Gastrocnemius medialis (tissue), 4 donors: ENCODE data around the gene KMT2B. TPM values are rescaled to one million over a fixed set of nuclear protein-coding genes. Genes with fewer than 3 reads are reported as not detected.

Source experiments
- ATAC-seq, 2 donors: fragments of 150-250 bp; one replicate each; pipeline ENCODE4 v1.9.1; 2016
- DNase-seq, 2 donors: peaks; one replicate each; pipeline ENCODE4 v3.0.0-alpha.2; 2019
- H3K27ac ChIP-seq, 4 donors: fragments of 200-600 bp; sonication (generic); 1 replicate in 1 of 4; 2 replicates in 3 of 4; pipeline ENCODE4 v1.5.1; 2016 to 2018; ENCODE audit warnings: mild to moderate bottlenecking in 2 of 4, moderate library complexity in 1 of 4
- H3K27me3 ChIP-seq, 3 donors: fragments of 200-600 bp; sonication (generic) in 2 of 3; 1 replicate in 1 of 3; 2 replicates in 2 of 3; pipeline versions ENCODE4 v1.5.1 to v1.6.0; 2016 to 2019; ENCODE audit warnings: mild to moderate bottlenecking in 1 of 3, moderate library complexity in 1 of 3
- H3K36me3 ChIP-seq, 2 donors: fragments of 200-600 bp; sonication (generic) in 1 of 2; one replicate each; pipeline ENCODE4 v1.5.1; 2017 to 2018
- H3K4me1 ChIP-seq, 2 donors: fragments of 200-600 bp; sonication (generic) in 1 of 2; one replicate each; pipeline ENCODE4 v1.5.1; 2016 to 2017; ENCODE audit warnings: mild to moderate bottlenecking in 2 of 2
- H3K4me3 ChIP-seq, 4 donors: fragments of 200-600 bp; sonication (generic) in 3 of 4; 1 replicate in 1 of 4; 2 replicates in 3 of 4; pipeline ENCODE4 v1.5.1; 2016 to 2019; ENCODE audit warnings: mild to moderate bottlenecking in 2 of 4
- H3K9me3 ChIP-seq, 3 donors: fragments of 200-600 bp; sonication (generic) in 2 of 3; 1 replicate in 1 of 3; 2 replicates in 2 of 3; pipeline ENCODE4 v1.5.1; 2016 to 2019
- POLR2A ChIP-seq, 2 donors: fragments of 450-650 bp; IDR thresholded peaks; one replicate each; pipeline ENCODE4 v1.6.1; 2017; ENCODE audit warnings: antibody characterized with exemption in 2 of 2, mild to moderate bottlenecking in 2 of 2, moderate library complexity in 2 of 2
- in situ Hi-C, 4 donors: fragments of 200-750 bp; cut with MboI; loops; one replicate each; pipeline versions ENCODE4 v1.15.0 to v1.8.0; 2017; ENCODE audit warnings: low sequenced_read_pairs in 4 of 4
- intact Hi-C: fragments of 100-400 bp; cut with DNase I; formaldehyde crosslinking; loops from one replicate; pipeline ENCODE4 v1.15.1; 2023; ENCODE audit warnings: low total_unique reads
- total RNA-seq, 4 donors: library from RNA; depleted of rRNA; stranded (reverse); fragments of >200 nt; gene quantifications; one replicate each; pipeline versions ENCODE4 v1.1.0 to v1.2.3, GENCODE V29; 2016
- TF ChIP-seq, protein P1 (sequence below), 5 experiments: fragments of 450-650 bp in 3 of 5; fragments of 200-600 bp in 2 of 5; sonication (generic) in 2 of 5; IDR thresholded peaks in 4 of 5; conservative IDR thresholded peaks in 1 of 5; 1 replicate in 4 of 5; 2 replicates in 1 of 5; pipeline ENCODE4 v1.5.1; 2016 to 2019; ENCODE audit warnings: antibody characterized with exemption in 5 of 5, mild to moderate bottlenecking in 3 of 5, moderate library complexity in 3 of 5

Gene KMT2B
- total RNA-seq, 4 donors from 2014 or later = 9.3 to 39.0 (median 16.8) TPM

- H3K27ac ChIP-seq = peak overlapping the region; percentile 84 to 95 (median 92)
- H3K4me3 ChIP-seq = peak overlapping the region; percentile 92 to 99 (median 96)
- intact Hi-C loops = loop anchor here (1.0 to 2.0 kb wide), 10 partner anchors 15 to 214 kb away; partner anchors contain the start of genes COX6B1, HAUS5, PSENEN and TMEM147
- H3K36me3 ChIP-seq = peaks cover 0 to 21% of the 10 kb centered on the region in 2 donors
- ATAC-seq (peak; percentile 82 to 84), DNase-seq (peak; percentile 75 to 82)
- in situ Hi-C loops = loop anchor here in 3 of 4 donors (10.0 to 25.0 kb wide), 3 partner anchors 172 to 218 kb away; partner anchors contain the start of genes TMEM147 (in 2 of the 3), GAPDHS (in 1 of the 3), LRFN3 (in 1 of the 3) and SBSN (in 1 of the 3)
- no peaks in the 10 kb centered on the region for H3K9me3 ChIP-seq
- no peaks in the 10 kb centered on the region for H3K27me3 ChIP-seq
- peaks cover 21 to 25% of the 10 kb centered on the region in 2 donors for H3K4me1 ChIP-seq
- TF ChIP-seq POLR2A (IDR thresholded peaks at IDR 0.05) = peak; percentile 45 to 48
- TF ChIP-seq, protein P1, sequence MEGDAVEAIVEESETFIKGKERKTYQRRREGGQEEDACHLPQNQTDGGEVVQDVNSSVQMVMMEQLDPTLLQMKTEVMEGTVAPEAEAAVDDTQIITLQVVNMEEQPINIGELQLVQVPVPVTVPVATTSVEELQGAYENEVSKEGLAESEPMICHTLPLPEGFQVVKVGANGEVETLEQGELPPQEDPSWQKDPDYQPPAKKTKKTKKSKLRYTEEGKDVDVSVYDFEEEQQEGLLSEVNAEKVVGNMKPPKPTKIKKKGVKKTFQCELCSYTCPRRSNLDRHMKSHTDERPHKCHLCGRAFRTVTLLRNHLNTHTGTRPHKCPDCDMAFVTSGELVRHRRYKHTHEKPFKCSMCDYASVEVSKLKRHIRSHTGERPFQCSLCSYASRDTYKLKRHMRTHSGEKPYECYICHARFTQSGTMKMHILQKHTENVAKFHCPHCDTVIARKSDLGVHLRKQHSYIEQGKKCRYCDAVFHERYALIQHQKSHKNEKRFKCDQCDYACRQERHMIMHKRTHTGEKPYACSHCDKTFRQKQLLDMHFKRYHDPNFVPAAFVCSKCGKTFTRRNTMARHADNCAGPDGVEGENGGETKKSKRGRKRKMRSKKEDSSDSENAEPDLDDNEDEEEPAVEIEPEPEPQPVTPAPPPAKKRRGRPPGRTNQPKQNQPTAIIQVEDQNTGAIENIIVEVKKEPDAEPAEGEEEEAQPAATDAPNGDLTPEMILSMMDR (IDR thresholded peaks at IDR 0.05 in 4 of 5, conservative IDR thresholded peaks at IDR 0.05 in 1 of 5) = peak; percentile 97 to 99 (median 98)
These were observed 770 bp upstream of the KMT2B start for GRCh38 chr19:35716801-35717664.

GRCh38 chr19:35718345-35719041 is 690 bp downstream of the KMT2B start:
- peaks cover 5 to 35% of the 10 kb centered on the region in 2 donors for H3K36me3 ChIP-seq
- DNase-seq (no peak), ATAC-seq (peak; percentile 0 to 1)
- intact Hi-C loops = no loop called here
- peak overlapping the region; percentile 88 to 92 (median 90) for H3K27ac ChIP-seq
- H3K27me3 ChIP-seq = no peaks in the 10 kb centered on the region
- TF ChIP-seq, protein P1 (IDR thresholded peaks at IDR 0.05 in 4 of 5, conservative IDR thresholded peaks at IDR 0.05 in 1 of 5) = no peak
- TF ChIP-seq POLR2A (IDR thresholded peaks at IDR 0.05) = no peak
- peaks cover 21 to 25% of the 10 kb centered on the region in 2 donors for H3K4me1 ChIP-seq
- peak overlapping the region; percentile 76 to 99 (median 80) for H3K4me3 ChIP-seq
- no peaks in the 10 kb centered on the region for H3K9me3 ChIP-seq
- in situ Hi-C loops = loop anchor here in 3 of 4 donors (10.0 to 25.0 kb wide), 3 partner anchors 174 to 216 kb away; partner anchors contain the start of genes TMEM147 (in 2 of the 3), GAPDHS (in 1 of the 3), LRFN3 (in 1 of the 3) and SBSN (in 1 of the 3)

DNA sequence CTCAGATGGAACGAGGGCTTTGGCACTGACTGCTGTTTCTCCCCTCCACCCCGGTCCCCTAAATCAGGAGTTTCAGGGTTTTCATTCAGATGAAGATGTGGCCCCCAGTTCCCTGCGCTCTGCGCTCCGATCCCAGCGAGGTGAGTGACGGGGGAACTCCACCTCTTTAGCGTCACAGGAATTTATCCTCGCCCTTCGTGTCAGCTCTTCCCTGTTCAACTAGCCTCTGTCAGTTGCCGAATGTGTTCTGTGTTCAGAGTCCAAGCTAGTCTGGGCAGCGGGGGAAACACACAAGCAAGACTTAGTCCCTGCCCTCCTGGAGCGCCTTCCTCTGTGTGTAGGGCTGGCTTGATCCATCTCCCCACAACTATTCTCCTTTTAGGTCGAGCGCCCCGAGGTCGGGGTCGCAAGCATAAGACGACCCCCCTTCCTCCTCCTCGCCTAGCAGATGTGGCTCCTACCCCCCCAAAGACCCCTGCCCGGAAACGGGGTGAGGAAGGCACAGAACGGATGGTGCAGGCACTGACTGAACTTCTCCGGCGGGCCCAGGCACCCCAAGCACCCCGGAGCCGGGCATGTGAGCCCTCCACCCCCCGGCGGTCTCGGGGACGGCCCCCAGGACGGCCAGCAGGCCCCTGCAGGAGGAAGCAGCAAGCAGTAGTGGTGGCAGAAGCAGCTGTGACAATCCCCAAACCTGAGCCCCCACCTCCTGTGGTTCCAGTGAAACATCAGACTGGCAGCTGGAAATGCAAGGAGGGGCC is 1.8 kb downstream of the KMT2B start:
- no peak for DNase-seq
- peak overlapping the region; percentile 88 to 92 (median 90) for H3K27ac ChIP-seq
- intact Hi-C loops = no loop called here
- ATAC-seq = no peak
- peaks cover 6 to 46% of the 10 kb centered on the region in 2 donors for H3K36me3 ChIP-seq
- no peaks in the 10 kb centered on the region for H3K9me3 ChIP-seq
- no peaks in the 10 kb centered on the region for H3K27me3 ChIP-seq
- H3K4me1 ChIP-seq = peaks cover 21 to 25% of the 10 kb centered on the region in 2 donors
- peak overlapping the region in 3 of 4 donors; percentile 76 to 99 (median 76) for H3K4me3 ChIP-seq
- TF ChIP-seq POLR2A (IDR thresholded peaks at IDR 0.05) = no peak
- TF ChIP-seq, protein P1 (IDR thresholded peaks at IDR 0.05 in 4 of 5, conservative IDR thresholded peaks at IDR 0.05 in 1 of 5) = no peak
- in situ Hi-C loops = loop anchor here in 3 of 4 donors (10.0 to 25.0 kb wide), 3 partner anchors 175 to 215 kb away; partner anchors contain the start of genes TMEM147 (in 2 of the 3), GAPDHS (in 1 of the 3), LRFN3 (in 1 of the 3) and SBSN (in 1 of the 3)

- TF ChIP-seq, protein P1 (IDR thresholded peaks at IDR 0.05 in 4 of 5, conservative IDR thresholded peaks at IDR 0.05 in 1 of 5) = no peak
- ATAC-seq = no peak
- Histone ChIP-seq H3K27ac (peak overlapping the region in 2 of 4 donors; percentile 10 to 92), H3K4me1 (peaks cover 21 to 25% of the 10 kb centered on the region in 2 donors), H3K9me3 (no peaks in the 10 kb centered on the region), H3K36me3 (peaks cover 6 to 52% of the 10 kb centered on the region in 2 donors), H3K27me3 (no peaks in the 10 kb centered on the region), H3K4me3 (no peak overlapping the region)
- intact Hi-C loops (no loop called here), in situ Hi-C loops (loop anchor here in 1 of 4 donors (25.0 kb wide), 1 partner anchor 183 kb away; the partner anchor contains the start of genes GAPDHS, SBSN and TMEM147)
- DNase-seq = no peak
These were observed 2.3 kb downstream of the KMT2B start for GRCh38 chr19:35720163-35720524.
